ENCODE data around the gene MRPS35.

- TF ChIP-seq SUZ12 (IDR thresholded peaks at IDR 0.05; ENCODE audit: extremely low read depth, insufficient read depth, insufficient read length): no peak
- TF ChIP-seq YY1 (IDR thresholded peaks at IDR 0.05; ENCODE audit: insufficient read depth, insufficient read length): no peak
Observed at GRCh38 chr12:27672051-27672450, 38.6 kb upstream of the MRPS35 start.
